Endodermal cell (in vitro differentiated cells): ENCODE results near the gene AKR1C4. TPM values are rescaled to one million over a fixed set of nuclear protein-coding genes. Genes with fewer than 3 reads are reported as not detected.

Source experiments
- DNase-seq: peaks from one replicate; pipeline ENCODE4 v3.0.0-alpha.2; 2017
- H3K27ac ChIP-seq: 2 replicates; pipeline ENCODE4 v1.5.1; 2013; ENCODE audit warnings: mild to moderate bottlenecking, low read depth, low read length, moderate library complexity
- H3K27me3 ChIP-seq: 2 replicates; pipeline ENCODE4 v1.6.1; 2013; ENCODE audit warnings: mild to moderate bottlenecking, low read length, moderate library complexity; ENCODE audit not compliant: insufficient read depth, control insufficient read depth, poor library complexity, severe bottlenecking
- H3K36me3 ChIP-seq: 2 replicates; pipeline ENCODE4 v1.7.0; 2013; ENCODE audit warnings: mild to moderate bottlenecking, low read length, moderate library complexity; ENCODE audit not compliant: control insufficient read depth, insufficient read depth
- H3K4me1 ChIP-seq: one replicate; pipeline ENCODE4 v1.7.0; 2013; ENCODE audit warnings: low read length; ENCODE audit not compliant: control insufficient read depth, insufficient read depth
- H3K4me3 ChIP-seq: 2 replicates; pipeline ENCODE4 v1.5.1; 2013; ENCODE audit warnings: mild to moderate bottlenecking, low read length, moderate library complexity
- H3K9ac ChIP-seq: 2 replicates; pipeline ENCODE4 v1.6.1; 2013; ENCODE audit warnings: mild to moderate bottlenecking, low read length, moderate library complexity; ENCODE audit not compliant: poor library complexity, severe bottlenecking; ENCODE audit errors: extremely low read depth
- H3K9me3 ChIP-seq: 2 replicates; pipeline ENCODE4 v1.6.1; 2013; ENCODE audit warnings: mild to moderate bottlenecking, low read length, moderate library complexity; ENCODE audit not compliant: control insufficient read depth
- H3K27ac Mint-ChIP-seq: 2 replicates; pipeline ENCODE4 v1.8.0; 2020; ENCODE audit warnings: mixed read lengths
- H3K27me3 Mint-ChIP-seq: 2 replicates; pipeline ENCODE4 v1.8.0; 2021; ENCODE audit warnings: mild to moderate bottlenecking, mixed read lengths; ENCODE audit not compliant: insufficient read depth
- H3K36me3 Mint-ChIP-seq: 2 replicates; pipeline ENCODE4 v1.8.0; 2020; ENCODE audit warnings: low read depth, mixed read lengths
- H3K4me1 Mint-ChIP-seq: 2 replicates; pipeline ENCODE4 v1.8.0; 2020; ENCODE audit warnings: mixed read lengths
- H3K4me3 Mint-ChIP-seq: 2 replicates; pipeline ENCODE4 v1.8.0; 2020; ENCODE audit warnings: mild to moderate bottlenecking, moderate library complexity, mixed read lengths
- H3K9me3 Mint-ChIP-seq: 2 replicates; pipeline ENCODE4 v1.8.0; 2020; ENCODE audit warnings: mild to moderate bottlenecking, mixed read lengths
- WGBS, 2 experiments: methylation state at CpG; one replicate each; pipeline versions ENCODE4 v1.1.5 to v1.1.7; 2013; ENCODE audit warnings: missing lambda C conversion rate in 2 of 2, mixed read lengths in 1 of 2; ENCODE audit not compliant: insufficient coverage in 1 of 2, insufficient read length in 1 of 2; 5-methylcytosine and 5-hydroxymethylcytosine counted together
- total RNA-seq, 2 donors: library from RNA; stranded (reverse); fragmentation: NEBNext Ultra II Directional in 1 of 2; extraction: Animal tissue kit (Norgen Biotek cat#: 25700) in 1 of 2; gene quantifications; 2 replicates in 1 of 2; 3 replicates in 1 of 2; pipeline ENCODE4 v1.2.1, GENCODE V29; 2021
- TF ChIP-seq, protein P1 (sequence below): fragments of 200-600 bp; sonication (generic); conservative IDR thresholded peaks from 2 replicates; pipeline ENCODE4 v1.5.0; 2021; ENCODE audit warnings: antibody characterized with exemption, mild to moderate bottlenecking

The AKR1C4 gene
- total RNA-seq, 2 donors from 2014 or later: not detected

DNA sequence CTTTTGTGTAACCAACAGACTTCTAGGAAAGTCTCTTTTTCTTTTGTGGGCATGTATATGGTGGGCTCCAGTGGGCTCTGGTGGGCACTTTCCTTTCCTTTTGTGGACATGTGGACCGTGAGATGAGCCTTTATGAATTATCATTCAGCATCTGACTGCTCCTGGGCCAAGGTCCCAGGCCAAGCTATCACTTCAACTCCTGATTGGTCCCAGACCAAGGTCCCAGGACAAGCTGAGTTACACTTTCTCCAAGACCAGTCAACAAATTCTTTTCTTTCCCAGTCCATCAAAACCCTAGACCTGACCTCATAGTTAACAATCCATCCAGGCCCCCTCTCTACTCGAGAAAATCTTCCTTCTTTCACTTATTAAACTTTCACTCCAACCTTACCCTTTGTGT lies 12.7 kb upstream of the AKR1C4 start:
- Mint-ChIP-seq H3K27ac (no peak overlapping the region), H3K36me3 (no peaks in the 10 kb centered on the region), H3K27me3 (no peaks in the 10 kb centered on the region), H3K9me3 (peaks cover 20% of the 10 kb centered on the region), H3K4me3 (no peak overlapping the region), H3K4me1 (peaks cover 33% of the 10 kb centered on the region)
- Histone ChIP-seq H3K4me1 (no peaks in the 10 kb centered on the region), H3K4me3 (peak overlapping the region; percentile 32), H3K9me3 (peaks cover 23% of the 10 kb centered on the region), H3K9ac (no peak overlapping the region), H3K27ac (no peak overlapping the region), H3K36me3 (no peaks in the 10 kb centered on the region), H3K27me3 (no peaks in the 10 kb centered on the region)
- WGBS, 2 experiments: 86 to 100% methylated on average over 1 to 2 of the region's 2 CpGs
- no peak for DNase-seq
- TF ChIP-seq, protein P1, sequence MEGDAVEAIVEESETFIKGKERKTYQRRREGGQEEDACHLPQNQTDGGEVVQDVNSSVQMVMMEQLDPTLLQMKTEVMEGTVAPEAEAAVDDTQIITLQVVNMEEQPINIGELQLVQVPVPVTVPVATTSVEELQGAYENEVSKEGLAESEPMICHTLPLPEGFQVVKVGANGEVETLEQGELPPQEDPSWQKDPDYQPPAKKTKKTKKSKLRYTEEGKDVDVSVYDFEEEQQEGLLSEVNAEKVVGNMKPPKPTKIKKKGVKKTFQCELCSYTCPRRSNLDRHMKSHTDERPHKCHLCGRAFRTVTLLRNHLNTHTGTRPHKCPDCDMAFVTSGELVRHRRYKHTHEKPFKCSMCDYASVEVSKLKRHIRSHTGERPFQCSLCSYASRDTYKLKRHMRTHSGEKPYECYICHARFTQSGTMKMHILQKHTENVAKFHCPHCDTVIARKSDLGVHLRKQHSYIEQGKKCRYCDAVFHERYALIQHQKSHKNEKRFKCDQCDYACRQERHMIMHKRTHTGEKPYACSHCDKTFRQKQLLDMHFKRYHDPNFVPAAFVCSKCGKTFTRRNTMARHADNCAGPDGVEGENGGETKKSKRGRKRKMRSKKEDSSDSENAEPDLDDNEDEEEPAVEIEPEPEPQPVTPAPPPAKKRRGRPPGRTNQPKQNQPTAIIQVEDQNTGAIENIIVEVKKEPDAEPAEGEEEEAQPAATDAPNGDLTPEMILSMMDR: no peak

DNA sequence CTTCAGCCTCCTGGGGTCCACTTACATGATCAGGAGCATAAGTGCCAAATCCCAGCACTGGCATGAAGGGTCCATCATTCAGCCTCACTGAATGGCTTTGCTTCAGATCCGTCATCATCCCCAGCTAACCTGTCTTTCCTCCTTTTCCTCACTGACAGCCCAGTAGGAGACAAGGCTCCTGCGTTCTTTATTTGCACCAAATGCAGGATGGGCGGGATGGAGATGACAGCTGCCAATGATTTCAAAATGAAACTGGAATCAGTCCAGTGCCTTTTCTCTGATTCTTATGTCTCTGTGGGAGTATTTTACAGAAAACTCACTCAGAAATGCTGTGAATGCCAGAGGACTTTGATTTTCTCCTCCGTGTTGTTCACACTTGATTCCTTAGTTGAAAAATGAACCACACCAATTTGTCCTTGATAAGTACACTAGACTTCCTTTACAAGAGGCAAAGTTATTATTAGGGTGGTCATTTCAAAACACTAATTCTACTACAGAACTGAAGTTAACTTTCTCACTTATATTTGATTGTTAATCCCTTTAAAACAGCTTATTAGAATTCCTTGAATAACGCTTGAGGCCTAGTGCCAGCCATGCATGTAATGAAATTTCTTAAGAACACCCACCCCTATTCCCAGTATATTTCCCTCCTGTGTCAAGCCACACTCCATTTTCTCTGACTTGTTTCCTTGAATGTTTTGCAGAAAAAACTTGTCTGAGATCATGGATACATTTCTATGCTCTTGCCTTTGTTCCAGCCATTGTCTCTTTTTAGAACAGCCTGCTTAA lies 11.5 kb upstream of the AKR1C4 start, which contains the start of gene AKR1C8:
TSS of gene AKR1C8 (minus strand) at position 164 of the 789 bp plus-strand sequence. CDS start at position 118, 46 bp downstream.
- Histone ChIP-seq H3K4me3 (peak within 1 kb of the TSS; percentile 32), H3K9me3 (peaks cover 23% of the 10 kb centered on the region), H3K9ac (no peak within 1 kb of the TSS), H3K36me3 (no peaks in the 10 kb centered on the region), H3K27ac (no peak within 1 kb of the TSS), H3K4me1 (no peaks in the 10 kb centered on the region), H3K27me3 (no peaks in the 10 kb centered on the region)
- Mint-ChIP-seq H3K27ac (peak within 1 kb of the TSS; percentile 64), H3K27me3 (no peaks in the 10 kb centered on the region), H3K4me1 (peaks cover 33% of the 10 kb centered on the region), H3K4me3 (no peak within 1 kb of the TSS), H3K36me3 (no peaks in the 10 kb centered on the region), H3K9me3 (peaks cover 17% of the 10 kb centered on the region)
- TF ChIP-seq, protein P1: no peak
- no peak for DNase-seq
- WGBS, 2 experiments: 76 to 80% methylated on average over 3 to 5 of the region's 5 CpGs

DNA sequence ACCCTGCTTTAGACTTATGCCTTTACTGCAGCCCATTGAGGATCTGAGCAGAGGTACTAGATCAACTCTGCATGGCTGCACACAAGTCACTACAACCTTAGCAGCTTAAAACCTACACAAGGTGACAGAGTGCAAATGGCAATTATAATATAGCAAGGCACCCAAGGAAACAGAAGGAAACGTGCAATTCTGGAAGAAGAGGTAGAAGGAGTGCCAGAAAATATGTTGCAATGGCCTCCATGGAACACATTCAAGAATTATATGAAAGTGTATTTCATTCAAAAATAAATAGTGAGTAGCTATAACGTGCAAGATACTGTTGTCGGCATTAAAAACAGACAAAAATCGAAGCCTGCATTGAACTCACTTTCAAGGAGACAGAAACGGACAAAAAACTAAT lies 8.8 kb upstream of the AKR1C4 start:
- H3K27me3 ChIP-seq: no peaks in the 10 kb centered on the region
- Mint-ChIP-seq H3K9me3 (peaks cover 6% of the 10 kb centered on the region), H3K4me1 (peaks cover 33% of the 10 kb centered on the region), H3K36me3 (no peaks in the 10 kb centered on the region), H3K27me3 (no peaks in the 10 kb centered on the region), H3K27ac (no peak overlapping the region), H3K4me3 (no peak overlapping the region)
- TF ChIP-seq, protein P1: no peak
- H3K4me1 ChIP-seq: no peaks in the 10 kb centered on the region
- H3K9me3 ChIP-seq: peaks cover 11% of the 10 kb centered on the region
- no peak overlapping the region for H3K9ac ChIP-seq
- H3K27ac ChIP-seq: no peak overlapping the region
- no peak for DNase-seq
- H3K36me3 ChIP-seq: no peaks in the 10 kb centered on the region
- no peak overlapping the region for H3K4me3 ChIP-seq
- 91 to 95% methylated on average over 4 to 5 of the region's 5 CpGs for WGBS, 2 experiments
